ENCODE results near the gene CCDC116. TPM values are rescaled to one million over a fixed set of nuclear protein-coding genes. Genes with fewer than 3 reads are reported as not detected.

CCDC116 gene
- total RNA-seq, 1 donor from 2014 or later = 1.0 TPM

DNA sequence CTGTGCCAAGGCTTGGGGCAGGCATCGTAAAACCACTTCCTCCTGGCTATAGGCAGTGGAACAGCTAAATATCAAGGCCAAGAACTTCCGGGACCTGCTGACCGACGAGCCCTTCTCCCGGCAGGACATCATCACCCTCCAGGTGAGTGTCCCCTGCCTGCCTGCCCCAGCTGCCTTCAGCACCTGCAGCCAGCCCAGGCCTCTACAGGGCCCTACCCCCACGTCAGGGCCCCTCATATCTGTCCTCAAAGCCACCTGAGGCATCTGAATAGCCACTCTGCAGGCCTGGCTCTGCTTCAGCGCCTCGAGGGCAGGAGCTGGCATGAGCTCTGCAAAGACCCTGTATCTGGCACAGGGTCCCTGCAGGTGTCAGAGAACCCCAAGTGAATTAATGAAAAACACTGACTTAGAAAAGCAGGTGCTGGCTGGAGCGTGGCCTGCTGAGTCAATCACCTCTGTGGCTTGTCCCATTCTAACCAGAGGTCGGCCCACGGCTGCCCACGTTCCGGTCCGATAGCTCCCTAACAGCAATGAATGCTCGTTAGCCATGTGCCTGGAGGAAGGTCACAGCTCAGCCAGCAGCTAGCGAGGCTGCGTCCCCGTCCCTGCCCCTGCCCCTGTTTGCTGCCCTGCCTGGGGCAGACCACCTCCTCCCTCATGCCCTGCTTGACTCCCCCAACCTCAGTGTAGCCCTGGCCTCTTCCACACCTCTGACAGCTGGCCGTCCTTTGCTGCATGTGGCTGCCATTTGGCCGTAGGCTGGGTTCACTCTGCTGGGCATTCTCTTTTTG, 50.0 kb downstream of the CCDC116 start:
- Mint-ChIP-seq H3K9me3 (no peaks in the 10 kb centered on the region), H3K4me3 (no peak overlapping the region), H3K27me3 (no peaks in the 10 kb centered on the region), H3K27ac (no peak overlapping the region), H3K4me1 (no peaks in the 10 kb centered on the region), H3K36me3 (ENCODE audit: low read depth) (peaks cover 55% of the 10 kb centered on the region)
- ChIA-PET CTCF (no interaction called here), POLR2A (interaction anchor here (0.5 kb wide), 1 partner anchor 198 kb away, joined by 4 read pairs; no protein-coding TSS in a partner anchor)
- intact Hi-C loops (cut with micrococcal nuclease) = no loop called here
- no peak for ATAC-seq (ENCODE audit: low read depth)
- TF ChIP-seq, protein P1, sequence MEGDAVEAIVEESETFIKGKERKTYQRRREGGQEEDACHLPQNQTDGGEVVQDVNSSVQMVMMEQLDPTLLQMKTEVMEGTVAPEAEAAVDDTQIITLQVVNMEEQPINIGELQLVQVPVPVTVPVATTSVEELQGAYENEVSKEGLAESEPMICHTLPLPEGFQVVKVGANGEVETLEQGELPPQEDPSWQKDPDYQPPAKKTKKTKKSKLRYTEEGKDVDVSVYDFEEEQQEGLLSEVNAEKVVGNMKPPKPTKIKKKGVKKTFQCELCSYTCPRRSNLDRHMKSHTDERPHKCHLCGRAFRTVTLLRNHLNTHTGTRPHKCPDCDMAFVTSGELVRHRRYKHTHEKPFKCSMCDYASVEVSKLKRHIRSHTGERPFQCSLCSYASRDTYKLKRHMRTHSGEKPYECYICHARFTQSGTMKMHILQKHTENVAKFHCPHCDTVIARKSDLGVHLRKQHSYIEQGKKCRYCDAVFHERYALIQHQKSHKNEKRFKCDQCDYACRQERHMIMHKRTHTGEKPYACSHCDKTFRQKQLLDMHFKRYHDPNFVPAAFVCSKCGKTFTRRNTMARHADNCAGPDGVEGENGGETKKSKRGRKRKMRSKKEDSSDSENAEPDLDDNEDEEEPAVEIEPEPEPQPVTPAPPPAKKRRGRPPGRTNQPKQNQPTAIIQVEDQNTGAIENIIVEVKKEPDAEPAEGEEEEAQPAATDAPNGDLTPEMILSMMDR (IDR thresholded peaks at IDR 0.05) = no peak
- DNase-seq = no peak

DNA sequence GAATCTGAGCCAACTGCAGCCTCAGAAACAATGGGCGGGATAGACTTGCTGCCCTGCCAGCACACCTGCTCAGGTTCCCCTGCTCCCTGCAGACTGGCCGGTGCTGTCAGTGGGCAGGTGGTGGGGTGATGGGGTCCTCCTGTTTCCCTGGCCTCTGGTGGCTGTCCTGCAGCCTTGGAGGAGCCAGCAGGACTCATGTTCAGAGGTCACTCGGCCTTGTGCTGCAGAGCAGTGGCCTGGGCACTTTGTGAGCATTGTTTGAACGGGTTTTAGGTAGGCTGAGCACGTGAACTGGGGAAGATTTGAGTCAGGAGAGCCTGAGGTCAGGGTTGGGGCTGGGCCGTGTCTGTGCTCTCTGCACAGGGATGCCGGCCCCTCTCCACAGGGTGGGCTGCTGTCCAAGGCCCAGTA, 50.8 kb downstream of the CCDC116 start:
- CTCF ChIA-PET = no interaction called here
- POLR2A ChIA-PET = interaction anchor here (0.5 kb wide), 1 partner anchor 197 kb away, joined by 4 read pairs; no protein-coding TSS in a partner anchor
- intact Hi-C loops (cut with micrococcal nuclease) = no loop called here
- H3K36me3 Mint-ChIP-seq (ENCODE audit: low read depth) = peaks cover 49% of the 10 kb centered on the region
- no peaks in the 10 kb centered on the region for H3K9me3 Mint-ChIP-seq
- no peak overlapping the region for H3K4me3 Mint-ChIP-seq
- no peak overlapping the region for H3K27ac Mint-ChIP-seq
- peaks cover 3% of the 10 kb centered on the region for H3K4me1 Mint-ChIP-seq
- DNase-seq = no peak
- TF ChIP-seq, protein P1 (IDR thresholded peaks at IDR 0.05) = no peak
- ATAC-seq (ENCODE audit: low read depth) = no peak
- no peaks in the 10 kb centered on the region for H3K27me3 Mint-ChIP-seq

DNA sequence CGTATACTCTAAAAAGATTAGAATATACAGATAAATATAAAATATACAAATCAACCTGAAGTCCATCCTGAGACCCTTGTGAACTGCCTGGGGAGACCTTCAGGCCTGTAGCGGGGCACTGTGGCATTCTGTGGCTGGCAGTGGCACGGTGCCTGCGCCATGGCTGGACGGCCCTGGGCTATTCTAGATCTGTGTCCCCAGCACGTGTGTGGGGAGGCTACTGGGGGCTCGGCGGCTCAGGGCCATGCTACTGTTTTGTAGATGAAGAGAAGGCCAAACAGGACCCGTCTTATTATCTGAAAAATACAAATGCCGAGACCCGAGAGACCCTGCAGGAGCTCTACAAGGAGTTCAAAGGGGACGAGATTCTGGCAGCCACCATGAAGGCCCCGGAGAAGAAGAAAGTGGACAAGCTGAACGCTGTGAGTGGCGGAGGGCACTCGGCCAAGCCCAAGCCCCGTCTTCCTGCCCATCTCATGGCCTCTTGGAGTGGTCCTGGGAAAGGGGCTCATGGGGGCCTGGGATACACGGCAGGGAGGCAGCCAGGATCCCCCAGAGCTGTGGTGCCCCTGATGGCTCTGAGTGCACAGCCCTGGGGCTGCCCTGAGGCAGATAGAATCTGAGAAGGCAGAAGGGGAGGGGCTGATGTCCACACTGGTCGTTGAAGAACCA, 52.1 kb downstream of the CCDC116 start:
- ChIA-PET POLR2A (no interaction called here), CTCF (no interaction called here)
- Mint-ChIP-seq H3K4me3 (no peak overlapping the region), H3K4me1 (peaks cover 8% of the 10 kb centered on the region), H3K9me3 (no peaks in the 10 kb centered on the region), H3K27ac (no peak overlapping the region), H3K27me3 (no peaks in the 10 kb centered on the region), H3K36me3 (ENCODE audit: low read depth) (peaks cover 57% of the 10 kb centered on the region)
- TF ChIP-seq, protein P1 (IDR thresholded peaks at IDR 0.05) = no peak
- DNase-seq (no peak), ATAC-seq (ENCODE audit: low read depth) (no peak)
- intact Hi-C loops (cut with micrococcal nuclease) = no loop called here

DNA sequence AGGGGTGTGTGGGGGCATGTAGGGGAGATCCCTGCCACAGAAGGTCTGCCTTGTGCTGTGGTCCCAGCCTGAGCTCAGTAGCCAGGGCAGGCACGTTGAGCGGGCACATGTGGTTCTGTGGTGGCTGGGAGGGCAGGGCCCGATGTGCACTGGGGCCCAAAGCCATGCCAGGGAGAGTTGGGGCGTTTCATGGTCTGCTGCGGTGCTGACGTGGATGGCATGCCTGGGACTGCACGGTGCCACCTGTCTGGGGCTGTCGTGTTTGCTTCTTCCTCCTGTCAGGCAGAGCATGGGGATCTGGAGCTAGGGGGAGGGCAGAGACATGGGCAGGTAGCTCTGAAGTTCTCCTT, 52.6 kb downstream of the CCDC116 start:
- H3K4me1 Mint-ChIP-seq = peaks cover 8% of the 10 kb centered on the region
- CTCF ChIA-PET = no interaction called here
- no peak overlapping the region for H3K27ac Mint-ChIP-seq
- no peak overlapping the region for H3K4me3 Mint-ChIP-seq
- H3K9me3 Mint-ChIP-seq = no peaks in the 10 kb centered on the region
- POLR2A ChIA-PET = no interaction called here
- intact Hi-C loops (cut with micrococcal nuclease) = no loop called here
- DNase-seq (no peak), ATAC-seq (ENCODE audit: low read depth) (no peak)
- no peaks in the 10 kb centered on the region for H3K27me3 Mint-ChIP-seq
- TF ChIP-seq, protein P1 (IDR thresholded peaks at IDR 0.05) = no peak
- peaks cover 60% of the 10 kb centered on the region for H3K36me3 Mint-ChIP-seq (ENCODE audit: low read depth)

DNA sequence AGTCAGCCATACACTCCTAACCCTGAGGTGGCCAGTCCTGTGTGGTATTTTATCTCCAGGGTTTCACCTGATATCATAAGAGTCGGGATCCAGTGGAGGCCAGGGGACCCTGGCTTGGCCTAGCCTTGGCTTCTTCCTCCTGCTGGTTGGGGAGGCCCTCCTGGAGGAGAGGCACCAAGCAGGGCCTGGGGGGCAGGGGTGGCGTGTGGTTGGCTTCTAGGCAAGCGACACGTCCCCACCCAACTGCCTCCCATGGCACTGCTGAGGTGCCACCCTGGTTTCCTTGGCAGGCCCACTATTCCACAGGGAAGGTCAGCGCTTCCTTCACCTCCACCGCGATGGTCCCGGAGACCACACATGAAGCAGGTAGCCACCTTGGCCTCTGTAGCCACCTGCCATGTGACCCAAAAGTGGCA, 53.6 kb downstream of the CCDC116 start:
- DNase-seq = no peak
- H3K27ac Mint-ChIP-seq = no peak overlapping the region
- intact Hi-C loops (cut with micrococcal nuclease) = no loop called here
- ATAC-seq (ENCODE audit: low read depth) = no peak
- TF ChIP-seq, protein P1 (IDR thresholded peaks at IDR 0.05) = no peak
- H3K9me3 Mint-ChIP-seq = no peaks in the 10 kb centered on the region
- peaks cover 14% of the 10 kb centered on the region for H3K4me1 Mint-ChIP-seq
- CTCF ChIA-PET = no interaction called here
- POLR2A ChIA-PET = no interaction called here
- H3K36me3 Mint-ChIP-seq (ENCODE audit: low read depth) = peaks cover 64% of the 10 kb centered on the region
- H3K27me3 Mint-ChIP-seq = no peaks in the 10 kb centered on the region
- H3K4me3 Mint-ChIP-seq = no peak overlapping the region

Measured in activated B cell treated with CpG ODN at 0.5 μM for 24 hours (primary cell).